DND-41 (cell line): ENCODE data around the gene ESYT3.

Experiments
- CTCF ChIP-seq: IDR thresholded peaks from 2 replicates; pipeline ENCODE4 v1.5.1; 2012; ENCODE audit warnings: borderline replicate concordance, low read length, moderate library complexity, mild to moderate bottlenecking; ENCODE audit not compliant: poor library complexity, severe bottlenecking; ENCODE audit errors: extremely low read depth
- EZH2 ChIP-seq: IDR thresholded peaks from 3 replicates; pipeline ENCODE4 v1.6.1; 2012; ENCODE audit warnings: borderline replicate concordance, low read depth, mild to moderate bottlenecking, moderate library complexity, low read length, inconsistent platforms; ENCODE audit not compliant: severe bottlenecking

DNA sequence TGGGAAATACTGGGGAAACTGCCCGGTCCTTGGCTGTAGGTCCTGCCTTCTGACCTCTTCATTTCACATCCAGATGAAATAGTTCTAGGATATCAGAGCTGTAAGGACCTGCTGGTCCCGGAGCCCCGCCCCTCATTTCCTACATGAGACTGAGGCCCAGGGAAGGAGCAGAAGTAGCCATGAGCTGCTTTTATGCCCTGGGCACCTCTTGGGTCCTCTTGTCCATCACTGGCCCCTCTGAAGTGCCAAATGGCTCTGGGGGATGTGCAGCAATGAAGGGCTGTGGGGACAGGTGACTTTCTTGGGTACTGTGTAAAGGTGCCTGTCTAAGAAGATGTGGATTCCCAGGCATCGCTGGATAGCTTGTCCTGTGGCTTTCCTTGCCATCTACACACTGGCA is 40.3 kb upstream of the ESYT3 start:
- TF ChIP-seq CTCF, result no peak
- TF ChIP-seq EZH2, result no peak
